ENCODE results near the gene IL1R2.

GRCh38 chr2:101969723-101970122 is 22.0 kb upstream of the IL1R2 start:
- TF ChIP-seq CTCF (IDR thresholded peaks at IDR 0.05) (no peak), POLR2A (IDR thresholded peaks at IDR 0.05) (no peak)

Measured in testis (tissue), 2 donors.